NCI-H524 (cell line): Measurements from ENCODE around the gene TMEM131L.
A peak's percentile ranks its signal among the peaks of the same experiment; 100 is the strongest.

Experiments used
- DNase-seq, 2 experiments: peaks; one replicate each; lab custom pipeline; 2025; lab: John Stamatoyannopoulos, UW

Gene TMEM131L

GRCh38 chr4:153622778-153623240 lies 156.6 kb downstream of the TMEM131L start:
- no peak for DNase-seq

- no peak for DNase-seq
These were observed 157.3 kb downstream of the TMEM131L start for GRCh38 chr4:153623491-153623890.

GRCh38 chr4:153628796-153629315 lies 162.7 kb downstream of the TMEM131L start:
- no peak for DNase-seq

GRCh38 chr4:153629776-153630175 lies 163.6 kb downstream of the TMEM131L start:
- DNase-seq: no peak

GRCh38 chr4:153634738-153635353 lies 168.7 kb downstream of the TMEM131L start:
- peak in 1 of 2 experiments; percentile 0 for DNase-seq

- DNase-seq: no peak
These were observed 169.7 kb downstream of the TMEM131L start for GRCh38 chr4:153635846-153636245.

- DNase-seq: no peak
These were observed 171.0 kb downstream of the TMEM131L start for GRCh38 chr4:153637201-153637600.

GRCh38 chr4:153638011-153638410 lies 171.9 kb downstream of the TMEM131L start:
- DNase-seq: no peak

- DNase-seq: no peak
These were observed 172.8 kb downstream of the TMEM131L start for GRCh38 chr4:153638999-153639398.

GRCh38 chr4:153639833-153640802 lies 174.0 kb downstream of the TMEM131L start:
- no peak for DNase-seq

- DNase-seq: no peak
These were observed 175.4 kb downstream of the TMEM131L start for GRCh38 chr4:153641532-153641931.

- peak in 1 of 2 experiments; percentile 45 for DNase-seq
These were observed 177.5 kb downstream of the TMEM131L start for GRCh38 chr4:153643406-153644383.

- DNase-seq: no peak
These were observed 179.0 kb downstream of the TMEM131L start for GRCh38 chr4:153645183-153645582.

- no peak for DNase-seq
These were observed 180.1 kb downstream of the TMEM131L start for GRCh38 chr4:153646261-153646660.

- DNase-seq: no peak
These were observed 180.8 kb downstream of the TMEM131L start for GRCh38 chr4:153646978-153647377.

- DNase-seq: no peak
These were observed 181.8 kb downstream of the TMEM131L start for GRCh38 chr4:153647975-153648374.

GRCh38 chr4:153649572-153649991 lies 183.4 kb downstream of the TMEM131L start:
- peak in 1 of 2 experiments; percentile 24 for DNase-seq

- no peak for DNase-seq
These were observed 185.0 kb downstream of the TMEM131L start for GRCh38 chr4:153651116-153651515.

- DNase-seq: no peak
These were observed 185.4 kb downstream of the TMEM131L start for GRCh38 chr4:153651587-153651986.

GRCh38 chr4:153652051-153652784 lies 186.1 kb downstream of the TMEM131L start:
- no peak for DNase-seq
